Measurements from ENCODE around the gene OBI1.

OBI1 gene

DNA sequence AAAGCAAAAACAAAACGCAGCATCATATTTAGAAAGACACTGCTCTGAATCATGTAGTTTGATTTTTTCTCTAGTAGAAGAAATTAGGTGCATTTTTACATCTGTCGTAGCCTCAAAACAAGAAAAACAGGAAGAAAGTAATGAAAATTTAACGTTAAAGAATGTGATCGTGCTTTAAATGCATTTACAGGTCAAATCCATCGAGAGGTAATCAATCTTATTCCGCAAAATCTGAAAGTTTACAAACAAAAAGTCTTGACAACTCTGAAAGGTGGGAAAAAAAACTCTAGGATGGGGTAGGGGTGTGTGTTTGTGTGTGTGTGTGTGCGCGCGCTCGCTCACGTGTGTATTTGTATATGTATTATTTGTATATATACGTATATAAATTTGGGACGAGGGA lies 65.8 kb downstream of the OBI1 start:
- in situ Hi-C loops (cut with HindIII; ENCODE audit: low sequenced_read_pairs): loop anchor here (25.0 kb wide), 1 partner anchor 456 kb away; no protein-coding TSS in a partner anchor

DNA sequence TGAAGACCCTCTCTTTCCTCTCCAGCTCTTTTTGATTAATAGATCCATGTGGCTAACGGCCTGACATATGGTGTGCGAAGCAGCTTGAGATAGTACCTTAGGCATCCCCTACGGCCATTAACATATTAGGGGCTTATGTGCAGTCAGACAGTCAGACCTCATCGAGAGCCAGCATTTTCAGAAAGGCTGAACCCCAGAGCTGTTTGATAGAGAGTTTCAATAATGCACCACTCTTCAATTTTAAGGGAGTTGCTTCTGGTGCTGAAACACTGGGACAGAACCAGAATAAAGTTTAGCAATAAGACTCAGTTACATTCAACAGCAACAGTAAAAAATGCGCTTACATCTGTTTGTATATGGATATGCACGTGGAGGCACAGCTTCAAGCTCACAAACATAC lies 66.4 kb downstream of the OBI1 start:
- in situ Hi-C loops (cut with HindIII; ENCODE audit: low sequenced_read_pairs): loop anchor here (25.0 kb wide), 1 partner anchor 455 kb away; no protein-coding TSS in a partner anchor

DNA sequence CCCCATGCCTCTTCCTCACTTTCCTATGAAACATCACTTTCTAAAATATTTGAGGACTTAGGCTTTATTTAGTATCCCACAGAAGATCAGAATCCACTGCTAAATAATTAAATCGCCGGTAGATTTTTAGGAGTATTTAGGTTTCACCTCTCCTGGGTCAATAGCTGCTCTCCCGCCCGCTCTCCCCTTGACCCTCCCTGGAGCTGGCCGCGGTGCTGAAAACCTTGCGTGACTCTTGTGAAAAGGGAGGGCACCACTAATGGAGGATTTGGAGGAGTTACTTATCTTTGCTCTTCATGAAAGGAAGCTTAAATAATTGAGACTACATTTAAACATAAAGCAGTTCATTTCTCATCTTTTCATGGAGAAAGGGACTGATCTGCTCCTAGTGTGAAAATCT lies 69.7 kb downstream of the OBI1 start:
- in situ Hi-C loops (cut with HindIII; ENCODE audit: low sequenced_read_pairs): loop anchor here (25.0 kb wide), 1 partner anchor 452 kb away; no protein-coding TSS in a partner anchor

DNA sequence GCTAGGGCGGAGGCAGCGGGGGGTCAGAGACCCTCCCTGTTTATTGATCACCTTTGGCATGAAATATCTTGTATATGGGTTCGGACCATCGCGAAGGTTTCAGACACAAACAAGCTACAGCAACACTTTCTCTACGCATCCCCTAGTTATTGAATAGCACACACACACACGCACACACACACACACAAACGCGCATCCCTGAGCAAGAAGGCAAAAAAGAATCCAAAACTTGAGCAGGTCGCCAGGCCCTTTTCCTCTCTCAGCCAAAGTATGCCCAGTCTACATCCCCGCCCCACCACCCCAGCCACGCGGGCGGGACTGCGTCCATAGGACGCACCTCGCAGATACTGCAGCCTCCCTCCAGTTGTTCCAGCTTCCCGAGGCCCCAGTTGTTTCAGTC lies 71.6 kb downstream of the OBI1 start:
- in situ Hi-C loops (cut with HindIII; ENCODE audit: low sequenced_read_pairs): loop anchor here (25.0 kb wide), 1 partner anchor 450 kb away; no protein-coding TSS in a partner anchor

DNA sequence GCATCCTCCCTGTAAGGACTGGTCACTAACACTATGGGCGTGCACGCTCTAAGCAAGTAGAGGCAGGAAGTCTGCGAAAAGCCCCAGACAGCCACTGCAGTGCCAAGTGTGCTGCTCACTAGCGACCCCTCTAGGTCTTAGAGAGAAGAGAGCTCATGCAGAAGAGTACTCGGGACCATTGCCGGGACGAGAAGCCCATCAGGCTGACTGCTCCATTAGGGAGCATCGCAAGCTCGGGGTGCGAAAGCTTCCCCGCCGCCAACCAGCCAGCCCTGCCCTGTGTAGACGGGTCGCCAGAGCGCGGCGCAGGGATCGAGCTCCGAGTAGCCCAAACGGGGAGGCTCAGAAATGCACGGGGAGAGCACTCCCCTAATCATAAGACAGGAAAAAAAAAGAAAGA lies 72.2 kb downstream of the OBI1 start:
- in situ Hi-C loops (cut with HindIII; ENCODE audit: low sequenced_read_pairs): loop anchor here (25.0 kb wide), 1 partner anchor 449 kb away; no protein-coding TSS in a partner anchor

DNA sequence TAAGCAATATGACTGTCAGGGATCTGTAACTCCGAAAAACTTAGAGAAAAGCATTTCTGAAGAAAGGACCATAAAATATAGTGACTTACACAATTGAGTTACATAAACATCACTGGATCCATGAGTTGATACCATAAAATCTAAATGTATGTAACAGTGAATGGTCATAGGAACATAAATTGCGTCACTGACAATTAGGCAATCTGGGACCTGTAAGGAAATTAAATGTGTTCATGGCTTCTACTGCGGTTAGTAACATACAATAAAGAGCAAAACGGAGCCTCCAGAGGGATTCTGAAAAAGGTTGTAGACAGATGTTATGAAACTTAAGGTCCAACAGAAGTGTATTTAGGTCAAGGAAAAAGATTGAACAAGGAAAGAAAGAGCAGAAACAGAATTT lies 82.7 kb downstream of the OBI1 start:
- in situ Hi-C loops (cut with HindIII; ENCODE audit: low sequenced_read_pairs): loop anchor here (25.0 kb wide), 1 partner anchor 439 kb away; no protein-coding TSS in a partner anchor

DNA sequence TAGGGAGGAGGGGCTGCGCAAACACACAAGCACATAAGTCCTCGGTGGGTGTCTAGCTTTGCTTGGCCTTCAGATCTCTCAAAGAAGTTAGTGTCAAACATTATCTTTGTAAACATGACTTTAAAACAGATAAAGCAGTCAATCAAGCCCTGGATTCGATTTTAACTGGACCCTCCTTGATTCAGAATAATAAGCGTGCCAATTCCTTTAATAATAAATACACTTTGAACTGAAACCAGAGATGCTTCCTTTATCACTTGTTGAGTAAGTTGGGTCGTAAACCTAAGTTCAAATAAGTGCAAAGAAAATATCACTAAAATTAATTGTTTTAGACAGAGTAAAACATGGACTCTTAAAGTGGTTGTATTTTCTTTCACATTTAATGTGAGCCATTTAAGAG lies 86.5 kb downstream of the OBI1 start:
- in situ Hi-C loops (cut with HindIII; ENCODE audit: low sequenced_read_pairs): no loop called here

DNA sequence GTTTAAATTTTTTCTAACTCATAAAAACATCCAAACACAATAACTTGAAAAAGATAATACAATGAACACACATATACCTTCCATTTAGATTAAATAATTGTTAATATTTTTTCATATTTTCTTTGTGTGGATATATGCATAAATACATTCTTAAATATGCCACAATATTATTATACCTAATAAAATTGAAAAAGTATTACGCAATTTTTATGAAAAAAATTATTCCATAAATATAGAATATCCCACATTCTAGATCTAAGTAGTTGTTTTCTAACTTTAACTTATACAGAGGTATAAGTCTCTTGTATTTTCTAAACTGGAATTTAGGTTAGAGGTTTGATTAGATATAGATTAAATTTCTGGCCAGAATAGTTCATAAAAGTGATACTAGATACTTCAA lies 89.9 kb downstream of the OBI1 start:
- in situ Hi-C loops (cut with HindIII; ENCODE audit: low sequenced_read_pairs): no loop called here

DNA sequence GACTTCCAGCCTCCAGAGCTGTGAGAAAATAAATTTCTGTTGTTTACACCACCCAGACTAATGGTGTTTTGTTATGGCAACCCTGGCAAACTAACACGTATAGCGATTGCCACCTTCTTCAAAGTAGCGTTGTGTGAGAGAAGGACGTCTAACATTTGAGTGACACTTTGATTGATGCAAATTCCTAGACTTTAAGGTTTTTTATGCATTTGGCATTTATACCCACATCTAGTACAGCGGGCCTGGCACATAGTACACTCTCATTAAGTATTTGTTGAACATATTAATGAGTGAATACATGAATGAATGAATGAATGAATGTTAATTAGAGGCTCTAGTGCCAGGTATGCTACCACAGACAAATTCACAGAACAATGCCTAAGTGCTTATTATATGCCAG lies 92.3 kb downstream of the OBI1 start:
- in situ Hi-C loops (cut with HindIII; ENCODE audit: low sequenced_read_pairs): no loop called here
